Heart right ventricle (tissue), 16 donors: ENCODE results near the gene GPR22. TPM values are rescaled to one million over a fixed set of nuclear protein-coding genes. Genes with fewer than 3 reads are reported as not detected.
A peak's percentile ranks its signal among the peaks of the same experiment; 100 is the strongest.

Source experiments
- ATAC-seq, 8 donors: fragments of 200-7000 bp; cut with Tn5 transposase; one replicate each; pipeline ENCODE4 v1.9.1; 2020; ENCODE audit warnings: mild to moderate bottlenecking in 8 of 8, moderate library complexity in 8 of 8, moderate number of reproducible peaks in 1 of 8
- DNase-seq, 2 donors: peaks; one replicate each; pipeline ENCODE4 v3.0.0-alpha.2; 2020
- H3K27ac ChIP-seq, 10 donors: fragments of 200-600 bp; sonication (generic) in 2 of 10; one replicate each; pipeline versions ENCODE4 v1.5.0 to v1.8.0; 2020 to 2022; ENCODE audit warnings: mild to moderate bottlenecking in 3 of 10
- H3K27me3 ChIP-seq, 7 donors: fragments of 200-600 bp; one replicate each; pipeline ENCODE4 v1.8.0; 2021 to 2022; ENCODE audit warnings: mild to moderate bottlenecking in 2 of 7
- H3K36me3 ChIP-seq, 9 donors: fragments of 200-600 bp; sonication (generic) in 1 of 9; one replicate each; pipeline versions ENCODE4 v1.5.0 to v1.8.0; 2020 to 2022; ENCODE audit warnings: mild to moderate bottlenecking in 2 of 9
- H3K4me1 ChIP-seq, 9 donors: fragments of 200-600 bp; sonication (generic) in 1 of 9; one replicate each; pipeline versions ENCODE4 v1.5.0 to v1.8.0; 2020 to 2022; ENCODE audit warnings: mild to moderate bottlenecking in 4 of 9
- H3K4me3 ChIP-seq, 10 donors: fragments of 200-600 bp; sonication (generic) in 2 of 10; one replicate each; pipeline versions ENCODE4 v1.5.0 to v1.8.0; 2020 to 2022; ENCODE audit warnings: mild to moderate bottlenecking in 7 of 10, moderate library complexity in 2 of 10
- H3K9me3 ChIP-seq, 11 donors: fragments of 200-600 bp in 10 of 11; sonication (generic) in 2 of 11; one replicate each; pipeline versions ENCODE4 v1.5.0 to v1.8.0; 2013 to 2022; ENCODE audit warnings: mild to moderate bottlenecking in 2 of 11, control low read depth in 1 of 11, moderate library complexity in 1 of 11
- CTCF ChIP-seq, 9 donors: fragments of 200-600 bp; sonication (generic) in 2 of 9; IDR thresholded peaks; one replicate each; pipeline versions ENCODE4 v1.5.0 to v1.8.0; 2021 to 2022; ENCODE audit warnings: antibody characterized with exemption in 9 of 9, mild to moderate bottlenecking in 5 of 9, moderate library complexity in 1 of 9
- WGBS, 2 donors: extraction: QIAGEN DNeasy Blood & Tissue Kit; methylation state at CpG; one replicate each; pipeline ENCODE4 v1.1.7; 2013; ENCODE audit warnings: inconsistent platforms in 1 of 2; 5-methylcytosine and 5-hydroxymethylcytosine counted together
- intact Hi-C, 10 donors: fragments of 100-400 bp; cut with DNase I; formaldehyde crosslinking; loops; one replicate each; pipeline versions ENCODE4 v1.11.1 to v1.14.2; 2022
- polyA plus RNA-seq, 2 donors: library from polyadenylated mRNA; stranded (reverse); fragments of 200-250 nt; gene quantifications; one replicate each; pipeline ENCODE4 v1.2.3, GENCODE V29; 2013
- total RNA-seq, 10 donors: library from RNA; stranded (reverse); fragmentation: NEBNext Ultra II Directional in 3 of 10; extraction: Animal tissue kit (Norgen Biotek cat#: 25700) in 3 of 10; gene quantifications; one replicate each; pipeline versions ENCODE4 v1.2.1 to v1.2.4, GENCODE V29; 2021 to 2023
- donor health status: Arrhythmogenic right ventricular cardiomyopathy.
- donor health status: ischemic (EF 13 %, LVEDD 7.1; RV severe dilation, severe dysfunction).
- donor health status: healthy with polysubstance abuse.
- donor health status: DM: no; HTN: yes; CAD: no.
- donor health status: DM: no; HTN: no; CAD: no.
- donor health status: ischemic (EF 25% LVEDD 6.9; RV normal size, moderate dysfunction).
- donor health status: ischemic (EF 25% LVEDD 5.7; RV mildly dilated, moderate dysfunction).
- donor health status: healthy.
- donor health status: DM: yes; HTN: yes; CAD: no.
- donor health status: Ischemic cardiomyopathy.
- donor health status: ischemic (EF 35%, LVEDD 5.7; RV mildly dilated, moderate dysfunction).
- donor health status: nonischemic (EF 11% LVEDD 7.7; RV severe dilation, severe dysfunction).
- donor health status: DM: yes; HTN: yes; CAD: no.
- donor health status: PGD.
- donor health status: ischemic (EF 29% LVEDD 5.4; RV normal size, mild dysfunction).
- donor health status: nonischemic (EF 23%, LVEDD 6.1; RV moderate dilation, normal function).

GPR22 gene
- total and polyA plus RNA-seq, 12 donors, result 6.1 to 61.9 (median 34.8) TPM

- 68 to 77% methylated on average over 3 of the region's 3 CpGs for WGBS, 2 donors
Measured at GRCh38 chr7:107464666-107465226, 5.1 kb upstream of the GPR22 start.

GRCh38 chr7:107467972-107468371 is 1.9 kb upstream of the GPR22 start:
- Histone ChIP-seq H3K4me1 (peaks cover 0 to 20% (median 7%) of the 10 kb centered on the region in 9 donors), H3K27ac (peak overlapping the region in 6 of 10 donors; percentile 15 to 82 (median 40)), H3K27me3 (no peaks in the 10 kb centered on the region), H3K36me3 (no peaks in the 10 kb centered on the region), H3K9me3 (no peaks in the 10 kb centered on the region), H3K4me3 (no peak overlapping the region)
- intact Hi-C loops, result loop anchor here in 7 of 10 donors (2.0 to 10.0 kb wide), 9 partner anchors 27 to 407 kb away; no protein-coding TSS in a partner anchor
- 64 to 67% methylated on average over 2 of the region's 2 CpGs for WGBS, 2 donors
- TF ChIP-seq CTCF (IDR thresholded peaks at IDR 0.05), result no peak
- DNase-seq (no peak), ATAC-seq (no peak)

More at GRCh38 chr7:107464666-107465226, 5.1 kb upstream of the GPR22 start:
- no peaks in the 10 kb centered on the region for H3K27me3 ChIP-seq
- H3K27ac ChIP-seq, result no peak overlapping the region
- TF ChIP-seq CTCF (IDR thresholded peaks at IDR 0.05), result no peak
- ATAC-seq (no peak), DNase-seq (no peak)
- no peaks in the 10 kb centered on the region for H3K36me3 ChIP-seq
- H3K4me3 ChIP-seq, result no peak overlapping the region
- intact Hi-C loops, result loop anchor here in 9 of 10 donors (2.0 to 10.0 kb wide), 14 partner anchors 110 to 413 kb away; partner anchors contain the start of genes BCAP29 (in 1 of the 9) and CBLL1 (in 1 of the 9)
- H3K9me3 ChIP-seq, result no peaks in the 10 kb centered on the region
- peaks cover 0 to 39% (median 5%) of the 10 kb centered on the region in 9 donors for H3K4me1 ChIP-seq

GRCh38 chr7:107468824-107469223 is 1.0 kb upstream of the GPR22 start:
- Histone ChIP-seq H3K4me3 (no peak overlapping the region), H3K9me3 (no peaks in the 10 kb centered on the region), H3K27me3 (no peaks in the 10 kb centered on the region), H3K27ac (peak overlapping the region in 6 of 10 donors; percentile 15 to 86 (median 81)), H3K36me3 (no peaks in the 10 kb centered on the region), H3K4me1 (peaks cover 0 to 11% (median 5%) of the 10 kb centered on the region in 9 donors)
- intact Hi-C loops, result loop anchor here in 7 of 10 donors (2.0 to 10.0 kb wide), 9 partner anchors 26 to 406 kb away; no protein-coding TSS in a partner anchor
- ATAC-seq (no peak), DNase-seq (no peak)
- WGBS, 2 donors, result 87 to 92% methylated on average over 1 of the region's 1 CpG
- TF ChIP-seq CTCF (IDR thresholded peaks at IDR 0.05), result no peak

GRCh38 chr7:107471292-107472070 is 1.6 kb downstream of the GPR22 start:
- Histone ChIP-seq H3K27me3 (no peaks in the 10 kb centered on the region), H3K36me3 (no peaks in the 10 kb centered on the region), H3K9me3 (no peaks in the 10 kb centered on the region), H3K4me1 (peaks cover 0 to 17% (median 0%) of the 10 kb centered on the region in 9 donors), H3K27ac (peak overlapping the region; percentile 46 to 86 (median 78)), H3K4me3 (peak overlapping the region; percentile 5 to 49 (median 34))
- TF ChIP-seq CTCF (IDR thresholded peaks at IDR 0.05), result peak in 3 of 9 donors; percentile 33 to 40 (median 37)
- 26 to 34% methylated on average over 3 of the region's 3 CpGs for WGBS, 2 donors
- intact Hi-C loops, result loop anchor here in 3 of 10 donors (5.0 to 10.0 kb wide), 4 partner anchors 91 to 271 kb away; partner anchors contain the start of genes BCAP29 (in 2 of the 3), CBLL1 (in 1 of the 3), COG5 (in 1 of the 3) and DUS4L (in 1 of the 3)
- no peak for DNase-seq
- ATAC-seq, result peak in 3 of 8 donors; percentile 58 to 70 (median 62)
